Astrocyte of the cerebellum (primary cell): ENCODE results near the gene RAB3IL1.
A peak's percentile ranks its signal among the peaks of the same experiment; 100 is the strongest.

Source experiments
- DNase-seq: peaks from one replicate; pipeline ENCODE4 v3.0.0-alpha.2; 2011; ENCODE audit warnings: low read depth
- H3K4me3 ChIP-seq: 2 replicates; pipeline ENCODE4 v1.5.1; 2011; ENCODE audit warnings: mild to moderate bottlenecking, low read depth, low read length, moderate library complexity
- in situ Hi-C: cut with HindIII; loops from 2 replicates; pipeline ENCODE4 v1.10.0; 2017; ENCODE audit warnings: low sequenced_read_pairs
- TF ChIP-seq, protein P1 (sequence below): IDR thresholded peaks from 2 replicates; pipeline ENCODE4 v1.5.1; 2012; ENCODE audit warnings: low read length, low read depth, moderate library complexity, mild to moderate bottlenecking; ENCODE audit errors: missing control alignments

The RAB3IL1 gene

DNA sequence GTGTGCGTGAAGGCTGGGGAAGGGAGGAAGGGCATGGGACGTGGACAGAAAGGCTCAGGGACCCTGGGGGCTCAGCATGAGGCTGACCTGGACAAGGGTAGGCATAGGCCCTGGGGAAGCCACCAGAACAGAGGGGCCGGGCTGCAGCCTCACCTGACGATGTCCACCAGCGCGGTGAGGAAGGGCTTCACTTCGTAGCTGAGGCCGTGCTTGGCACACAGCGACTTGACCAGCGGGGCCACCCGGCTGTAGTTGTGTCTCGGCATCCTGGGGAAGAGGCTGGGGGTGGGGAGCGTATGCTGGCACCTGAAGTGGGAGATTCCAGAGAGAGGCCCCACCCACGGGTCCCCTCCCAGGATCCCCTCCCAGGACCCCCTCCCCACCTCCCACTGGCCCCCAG is 41.7 kb downstream of the RAB3IL1 start:
- no peak overlapping the region for H3K4me3 ChIP-seq
- TF ChIP-seq, protein P1, sequence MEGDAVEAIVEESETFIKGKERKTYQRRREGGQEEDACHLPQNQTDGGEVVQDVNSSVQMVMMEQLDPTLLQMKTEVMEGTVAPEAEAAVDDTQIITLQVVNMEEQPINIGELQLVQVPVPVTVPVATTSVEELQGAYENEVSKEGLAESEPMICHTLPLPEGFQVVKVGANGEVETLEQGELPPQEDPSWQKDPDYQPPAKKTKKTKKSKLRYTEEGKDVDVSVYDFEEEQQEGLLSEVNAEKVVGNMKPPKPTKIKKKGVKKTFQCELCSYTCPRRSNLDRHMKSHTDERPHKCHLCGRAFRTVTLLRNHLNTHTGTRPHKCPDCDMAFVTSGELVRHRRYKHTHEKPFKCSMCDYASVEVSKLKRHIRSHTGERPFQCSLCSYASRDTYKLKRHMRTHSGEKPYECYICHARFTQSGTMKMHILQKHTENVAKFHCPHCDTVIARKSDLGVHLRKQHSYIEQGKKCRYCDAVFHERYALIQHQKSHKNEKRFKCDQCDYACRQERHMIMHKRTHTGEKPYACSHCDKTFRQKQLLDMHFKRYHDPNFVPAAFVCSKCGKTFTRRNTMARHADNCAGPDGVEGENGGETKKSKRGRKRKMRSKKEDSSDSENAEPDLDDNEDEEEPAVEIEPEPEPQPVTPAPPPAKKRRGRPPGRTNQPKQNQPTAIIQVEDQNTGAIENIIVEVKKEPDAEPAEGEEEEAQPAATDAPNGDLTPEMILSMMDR, result no peak
- no peak for DNase-seq
- in situ Hi-C loops, result no loop called here

- no peak overlapping the region for H3K4me3 ChIP-seq
- in situ Hi-C loops, result no loop called here
- DNase-seq, result no peak
- TF ChIP-seq, protein P1, result no peak
Observed at GRCh38 chr11:61874853-61875252, 42.5 kb downstream of the RAB3IL1 start.

GRCh38 chr11:61874377-61874809 is 43.0 kb downstream of the RAB3IL1 start:
- TF ChIP-seq, protein P1, result no peak
- H3K4me3 ChIP-seq, result no peak overlapping the region
- DNase-seq, result no peak
- in situ Hi-C loops, result no loop called here

DNA sequence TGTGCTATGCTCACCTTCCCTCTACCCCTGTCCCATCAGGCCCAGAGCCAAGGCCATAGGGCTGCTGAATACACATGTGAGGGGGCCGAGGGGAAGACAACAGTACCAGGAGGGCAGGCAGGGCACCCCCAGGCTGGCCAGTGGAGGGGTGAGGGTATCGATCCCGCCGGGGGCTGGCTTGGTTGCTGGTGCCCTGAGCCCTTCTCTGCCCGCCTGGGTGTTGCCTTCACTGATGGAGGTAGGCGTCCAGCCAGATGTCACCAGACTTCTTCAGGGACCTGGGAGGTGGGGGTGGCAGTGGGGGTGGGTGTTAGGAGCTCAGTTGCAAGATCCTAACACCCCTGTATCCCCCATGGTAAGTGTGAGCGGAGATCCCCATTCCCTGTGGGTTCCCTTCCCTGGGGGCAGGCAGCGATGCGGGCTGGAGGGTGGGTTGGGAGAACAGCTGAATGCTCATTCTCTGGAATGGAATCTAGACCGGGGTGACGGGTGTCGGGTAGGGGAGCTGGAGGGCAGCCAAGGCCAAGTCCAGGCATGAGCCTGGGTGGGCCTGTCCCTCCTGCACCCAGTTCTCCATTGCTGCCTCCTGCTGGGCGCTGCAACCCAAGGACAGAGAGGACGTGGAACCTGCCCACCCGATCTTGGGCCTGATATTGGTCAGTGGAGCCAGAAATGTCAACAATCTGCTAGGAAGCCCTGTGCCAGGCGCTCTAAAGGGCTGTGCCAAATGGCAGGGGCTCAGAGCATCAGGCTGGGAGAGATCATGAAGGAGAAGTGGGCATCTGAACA is 43.6 kb downstream of the RAB3IL1 start:
- TF ChIP-seq, protein P1, result no peak
- DNase-seq, result no peak
- in situ Hi-C loops, result no loop called here
- no peak overlapping the region for H3K4me3 ChIP-seq

DNA sequence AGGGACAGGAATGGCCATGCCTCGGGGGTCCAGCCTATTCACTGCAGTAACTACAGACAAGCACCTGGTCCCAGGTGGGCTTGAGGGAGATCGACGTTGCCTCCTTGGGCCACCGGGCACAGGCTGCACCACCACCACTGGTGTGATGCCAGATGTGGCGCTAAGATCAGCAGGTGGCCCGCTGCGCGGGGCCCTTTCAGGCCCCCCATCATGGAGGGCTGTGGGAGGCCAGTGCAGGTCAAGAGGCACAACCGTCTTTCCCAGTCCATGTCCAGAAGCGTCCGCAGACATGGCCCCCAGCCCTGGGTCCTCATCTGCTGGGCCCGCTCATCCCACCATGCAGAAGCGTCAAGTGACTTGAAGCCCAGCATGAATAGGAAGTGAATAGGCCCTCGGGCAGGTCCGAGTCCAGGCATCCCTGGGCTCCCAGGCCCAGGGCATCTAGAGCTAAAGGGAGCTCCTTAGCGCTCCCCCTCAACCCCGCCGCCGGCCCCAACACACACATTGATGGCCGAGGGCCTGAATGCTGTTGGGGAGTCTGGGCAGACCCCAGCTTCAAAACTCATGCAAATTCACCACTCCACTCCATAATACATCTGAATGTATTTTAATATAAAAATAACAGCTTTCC is 44.3 kb downstream of the RAB3IL1 start:
- DNase-seq, result no peak
- in situ Hi-C loops, result no loop called here
- TF ChIP-seq, protein P1, result no peak
- H3K4me3 ChIP-seq, result no peak overlapping the region

GRCh38 chr11:61871158-61871597 is 46.2 kb downstream of the RAB3IL1 start:
- in situ Hi-C loops, result no loop called here
- TF ChIP-seq, protein P1, result peak; percentile 89
- peak overlapping the region; percentile 18 for H3K4me3 ChIP-seq
- DNase-seq, result peak; percentile 26
